DMS79 treated with DMSO at 0.1 percent for 48 hours (cell line): ENCODE measurements around the gene ATG14.
"Not testable (repeated sequence)": the region's sequence is repeated elsewhere in the genome, so short reads cannot be mapped to it uniquely, and the experiment has no call there.

ENCODE experiments used
- DNase-seq: peaks from one replicate; lab custom pipeline; 2025; lab: John Stamatoyannopoulos, UW

Gene ATG14

GRCh38 chr14:55386037-55386808 is 25.4 kb downstream of the ATG14 start:
- no peak for DNase-seq

- no peak for DNase-seq
These were observed 27.1 kb downstream of the ATG14 start for GRCh38 chr14:55384536-55384935.

DNA sequence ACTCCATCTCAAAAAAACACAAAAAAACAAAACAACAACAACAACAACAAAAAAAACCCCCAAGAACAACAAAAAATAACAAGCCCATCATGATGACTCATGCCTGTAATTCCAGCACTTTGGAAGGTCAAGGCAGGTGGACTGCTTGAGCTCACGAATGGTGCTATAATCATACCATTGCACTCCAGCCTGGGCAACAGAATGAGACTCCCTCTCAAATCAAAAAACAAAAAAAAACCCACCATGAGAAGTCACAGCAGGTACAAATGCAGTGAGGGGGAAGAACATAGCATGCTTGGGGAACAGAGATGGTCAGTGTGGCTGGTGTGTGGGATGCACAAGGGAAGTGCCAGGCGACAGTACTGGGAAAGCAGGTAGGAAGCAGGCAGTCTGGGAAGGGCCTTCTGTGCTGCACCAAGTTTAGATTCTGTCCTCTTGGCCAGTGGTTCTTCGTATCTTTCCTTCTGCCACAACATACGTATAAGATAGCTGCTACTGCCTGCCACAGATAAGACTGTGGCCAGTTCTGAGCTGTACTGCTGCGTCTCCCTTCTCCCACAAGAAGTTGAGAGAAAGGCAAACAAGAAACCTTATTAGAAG is 28.0 kb downstream of the ATG14 start:
- DNase-seq = no peak

- DNase-seq = not testable (repeated sequence)
These were observed 28.6 kb downstream of the ATG14 start for GRCh38 chr14:55383056-55383466.

DNA sequence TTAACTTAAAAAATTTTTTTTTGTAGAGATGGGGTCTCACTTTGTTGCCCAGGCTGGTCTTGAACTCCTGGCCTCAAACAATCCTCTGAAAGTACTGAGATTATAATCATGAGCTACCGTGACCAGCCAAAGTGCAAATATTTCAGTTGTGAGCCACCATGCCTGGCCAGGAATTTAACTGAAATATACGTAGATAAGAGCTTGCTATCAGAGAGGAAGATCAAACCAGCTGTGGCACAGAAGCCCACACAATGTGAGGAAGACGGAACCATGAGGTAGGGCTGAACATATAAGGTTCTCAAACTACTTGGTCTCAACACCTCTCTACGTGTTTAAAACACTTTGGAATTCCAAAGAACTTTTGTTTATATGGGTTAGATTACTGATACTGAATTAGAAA is 29.1 kb downstream of the ATG14 start:
- no peak for DNase-seq

DNA sequence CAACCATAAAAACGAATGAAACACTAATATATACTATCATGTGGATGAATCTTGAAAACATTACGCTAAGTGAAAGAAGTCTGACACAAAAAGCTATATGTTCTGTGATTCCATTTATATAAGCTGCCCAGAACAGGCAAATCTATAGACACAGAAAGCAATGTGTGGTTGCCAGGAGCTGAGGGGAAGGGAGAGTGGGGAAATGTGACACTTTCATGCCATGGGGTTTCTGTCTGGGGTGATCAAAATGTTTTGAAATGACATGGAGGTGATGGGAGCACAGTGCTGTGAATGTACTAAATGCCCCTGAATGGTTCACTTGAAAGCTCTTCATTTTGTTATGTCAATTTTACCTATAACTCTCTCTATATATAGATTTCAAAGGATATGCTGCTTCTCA is 30.1 kb downstream of the ATG14 start:
- DNase-seq = no peak

DNA sequence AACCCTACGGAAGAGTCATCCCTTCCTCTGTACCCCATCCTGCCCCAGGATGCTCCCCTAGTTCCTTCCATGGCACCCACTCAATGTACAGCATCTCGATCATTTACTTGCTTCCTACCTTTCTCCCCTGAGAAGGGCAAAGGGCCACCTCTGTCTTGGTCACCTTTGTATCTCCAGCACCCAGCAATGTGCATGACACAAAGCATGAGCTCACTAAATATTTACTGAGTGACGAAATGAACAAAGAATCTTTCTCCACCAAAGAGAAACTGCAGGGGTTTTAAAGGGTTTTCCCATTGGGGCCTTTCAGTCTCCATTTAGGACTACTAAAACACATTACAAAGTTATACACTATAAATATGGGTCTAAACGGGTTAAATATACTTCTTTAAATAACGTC is 30.6 kb downstream of the ATG14 start:
- no peak for DNase-seq

- no peak for DNase-seq
These were observed 34.4 kb downstream of the ATG14 start for GRCh38 chr14:55377236-55377635.

GRCh38 chr14:55374771-55375170 is 36.9 kb downstream of the ATG14 start:
- no peak for DNase-seq

GRCh38 chr14:55373784-55374705 is 37.6 kb downstream of the ATG14 start:
- DNase-seq = no peak

DNA sequence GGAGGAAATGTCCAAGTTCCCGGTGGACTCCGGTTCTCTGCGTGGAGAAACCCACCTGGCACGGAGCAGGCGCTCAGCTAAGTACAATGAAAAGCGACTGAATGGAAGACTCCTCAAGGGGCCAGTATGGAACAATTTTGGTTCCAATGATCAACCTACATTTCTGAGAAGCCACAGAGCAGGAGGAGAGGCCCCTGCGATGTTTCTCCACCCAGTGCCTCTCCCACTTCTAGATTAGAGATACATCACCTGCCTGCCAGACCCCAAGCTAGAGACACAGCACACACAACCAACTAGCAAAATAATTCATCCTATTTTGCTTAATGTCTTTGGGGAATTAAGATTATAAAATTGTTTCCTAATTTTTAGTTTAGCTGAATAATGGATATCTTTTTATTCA is 38.8 kb downstream of the ATG14 start:
- DNase-seq = no peak

- no peak for DNase-seq
These were observed 39.2 kb downstream of the ATG14 start for GRCh38 chr14:55372423-55372822.

- DNase-seq = no peak
These were observed 40.7 kb downstream of the ATG14 start for GRCh38 chr14:55370883-55371455.

GRCh38 chr14:55366271-55366670 is 45.4 kb downstream of the ATG14 start:
- DNase-seq = no peak

GRCh38 chr14:55361190-55361589 is 50.4 kb downstream of the ATG14 start:
- DNase-seq = no peak

DNA sequence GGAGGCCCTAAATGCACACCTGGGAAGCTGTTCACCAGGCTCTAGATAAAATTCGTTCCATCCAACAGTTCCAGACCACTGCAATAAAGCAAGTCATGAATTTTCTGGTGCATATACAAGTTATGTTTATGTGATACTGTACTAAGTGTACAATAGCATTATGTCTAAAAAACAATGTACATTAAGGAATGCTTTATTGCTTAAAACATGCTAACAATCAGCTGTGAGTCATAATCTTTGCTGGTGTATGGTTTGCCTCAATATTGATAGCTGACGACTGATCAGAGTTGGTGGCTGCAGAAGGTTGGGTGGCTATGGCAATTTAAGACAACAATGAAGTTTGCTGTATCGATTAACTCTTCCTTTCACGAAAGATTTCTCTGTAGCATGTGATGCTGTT is 52.3 kb downstream of the ATG14 start:
- DNase-seq = no peak

- no peak for DNase-seq
These were observed 54.7 kb downstream of the ATG14 start for GRCh38 chr14:55356913-55357312.

DNA sequence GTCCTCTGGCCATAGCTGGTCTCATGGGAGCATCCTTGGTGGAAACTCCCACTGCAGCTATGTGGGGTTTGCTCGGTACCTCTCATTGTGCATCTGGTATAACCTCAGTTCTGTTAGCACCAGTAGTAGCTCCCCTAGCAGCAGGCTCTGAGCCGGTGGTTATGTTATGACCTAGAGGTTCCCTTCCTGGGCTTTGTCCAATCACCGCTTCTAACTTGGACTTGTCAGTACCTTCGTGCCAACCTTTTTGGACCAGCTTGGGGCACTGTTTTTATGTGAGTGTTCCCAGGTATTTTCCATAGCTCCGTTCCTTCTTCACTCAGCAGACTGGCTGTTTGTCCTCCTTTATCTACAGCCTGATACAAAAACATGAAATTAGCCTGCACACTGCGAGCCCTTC is 55.7 kb downstream of the ATG14 start:
- no peak for DNase-seq

- peak; percentile 30 for DNase-seq
These were observed 57.1 kb downstream of the ATG14 start for GRCh38 chr14:55354500-55354899.

DNA sequence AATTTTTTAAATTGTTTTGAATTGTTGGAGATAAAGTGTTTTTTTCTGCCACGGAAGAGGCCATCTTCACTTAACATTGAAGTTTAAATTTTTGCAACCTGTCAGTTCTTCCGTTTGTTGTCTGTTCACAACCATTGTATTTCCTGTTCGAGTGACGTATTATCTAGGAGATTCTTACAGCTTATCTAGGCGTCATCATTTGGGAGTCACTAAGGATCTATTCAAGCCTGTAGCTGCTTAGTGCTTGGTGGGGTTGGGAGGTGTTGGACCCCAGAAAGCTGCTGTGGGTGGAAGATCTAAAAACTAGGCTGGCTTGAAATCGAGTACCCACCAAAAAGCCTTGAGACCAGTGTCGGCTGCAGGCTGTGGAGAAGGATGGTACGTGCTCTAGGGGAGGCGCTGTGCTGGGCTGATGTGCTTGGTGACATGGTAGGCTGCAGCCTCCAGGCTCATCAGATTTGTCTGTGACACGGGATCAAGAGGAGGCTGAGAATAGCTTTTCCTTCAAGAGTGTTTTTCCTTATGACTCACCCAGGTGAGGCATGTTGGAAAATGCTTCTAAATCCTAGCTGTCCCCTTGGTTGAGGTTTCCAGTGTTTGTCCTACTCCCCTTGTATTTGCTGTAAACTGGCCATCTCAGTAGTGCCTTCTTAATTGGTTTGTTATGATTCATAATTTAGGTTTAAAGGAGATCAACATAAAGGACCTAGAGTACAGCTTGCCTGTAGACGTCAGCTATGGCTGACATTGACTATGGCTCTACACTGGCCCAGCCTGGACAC is 57.8 kb downstream of the ATG14 start:
- no peak for DNase-seq

GRCh38 chr14:55352201-55352600 is 59.4 kb downstream of the ATG14 start:
- DNase-seq = no peak

DNA sequence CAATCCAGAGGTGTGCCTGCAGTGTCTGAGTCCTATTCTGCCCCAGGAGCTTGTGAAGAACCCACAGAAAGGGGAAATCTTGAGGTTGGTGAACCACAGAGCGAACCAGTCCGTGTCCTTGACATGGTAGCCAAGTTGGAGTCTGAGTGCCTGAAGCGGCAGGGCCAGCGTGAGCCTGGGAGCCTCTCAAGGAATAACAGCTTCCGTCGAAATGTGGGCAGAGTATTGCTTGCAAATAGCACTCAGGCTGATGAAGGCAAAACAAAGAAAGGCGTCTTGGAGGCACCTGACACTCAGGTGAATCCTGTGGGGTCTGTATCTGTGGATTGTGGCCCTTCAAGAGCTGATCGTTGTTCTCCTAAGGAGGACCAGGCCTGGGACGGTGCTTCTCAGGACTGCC is 60.5 kb downstream of the ATG14 start:
- DNase-seq = no peak
